ENCODE measurements around the gene LCE3A. TPM values are rescaled to one million over a fixed set of nuclear protein-coding genes. Genes with fewer than 3 reads are reported as not detected.
"Not testable (repeated sequence)": the region's sequence is repeated elsewhere in the genome, so short reads cannot be mapped to it uniquely, and the experiment has no call there.

LCE3A gene, protein sequence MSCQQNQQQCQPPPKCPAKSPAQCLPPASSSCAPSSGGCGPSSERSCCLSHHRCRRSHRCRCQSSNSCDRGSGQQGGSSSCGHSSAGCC
- not detected for polyA plus RNA-seq
- long read RNA-seq, donor 1 = 0 reads
- long read RNA-seq, donor 2 = 0 reads
- long read RNA-seq, donor 3 = 0 reads
- long read RNA-seq, donor 4 = 0 reads
- long read RNA-seq, donor 5 = 0 reads
- long read RNA-seq, donor 6 = 0 reads
- long read RNA-seq, donor 7 = 0 reads
- long read RNA-seq, donor 8 = 0 reads
- long read RNA-seq, donor 9 = 0 reads
- long read RNA-seq, donor 10 = 0 reads
- long read RNA-seq, donor 11 = 0 reads

DNA sequence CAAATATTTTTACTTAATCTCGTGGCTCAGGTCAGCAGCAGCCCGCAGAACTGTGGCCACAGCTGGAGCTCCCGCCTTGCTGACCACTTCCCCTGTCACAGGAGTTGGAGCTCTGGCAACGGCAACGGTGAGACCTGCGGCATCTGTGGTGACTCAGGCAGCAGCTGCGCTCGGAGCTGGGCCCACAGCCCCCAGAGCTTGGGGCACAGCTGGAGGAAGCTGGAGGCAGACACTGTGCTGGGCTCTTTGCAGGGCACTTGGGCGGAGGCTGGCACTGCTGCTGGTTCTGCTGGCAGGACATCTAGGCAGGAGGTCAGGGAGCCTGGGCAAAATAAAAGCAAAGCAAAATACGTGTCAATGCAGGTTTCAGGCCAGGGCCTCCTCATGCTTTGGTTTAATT lies at the start of gene LCE3A:
LCE3A (minus strand) TSS at position 301 of the 400 bp plus-strand sequence; CDS start at position 301, 0 bp downstream.
- Histone ChIP-seq H3K9me3 (ENCODE audit: control insufficient read depth, low read depth, low read length) (no peaks in the 10 kb centered on the region), H3K4me3 (ENCODE audit: low read length) (no peak within 1 kb of the TSS), H3K27ac (ENCODE audit: low read length) (no peak within 1 kb of the TSS), H3K36me3 (ENCODE audit: control insufficient read depth, insufficient read depth, low read length) (no peaks in the 10 kb centered on the region), H3K4me1 (ENCODE audit: control insufficient read depth, insufficient read depth, low read length) (no peaks in the 10 kb centered on the region), H3K27me3 (ENCODE audit: control insufficient read depth, insufficient read depth, low read length) (peaks cover 7% of the 10 kb centered on the region)
- WGBS (ENCODE audit: insufficient coverage, low lambda C conversion rate) = no CpG with 5 or more reads among the region's 10 CpGs
- DNase-seq = no peak

DNA sequence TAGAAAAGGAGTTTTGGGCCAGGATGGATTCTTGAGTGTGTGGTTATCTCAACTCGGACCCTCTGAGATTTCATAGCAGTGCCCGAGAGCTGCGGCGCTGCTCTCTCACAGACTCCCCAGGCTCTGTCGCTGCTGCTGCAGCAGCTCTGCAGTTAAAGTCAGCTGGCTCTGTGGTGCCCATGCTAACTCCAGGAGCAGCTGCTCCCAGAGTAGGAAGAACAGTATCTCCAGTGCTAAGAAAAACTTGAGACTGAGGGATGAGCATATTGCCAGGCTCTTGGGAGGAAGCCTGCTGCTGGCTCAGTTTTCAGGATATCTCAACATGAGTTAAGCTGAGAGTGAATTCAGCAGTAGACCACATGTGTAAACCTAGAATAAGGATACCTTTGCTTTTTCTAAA lies 44.7 kb upstream of the LCE3A start:
- no peak for DNase-seq
- H3K27me3 ChIP-seq (ENCODE audit: control insufficient read depth, insufficient read depth, low read length) = peaks cover 5% of the 10 kb centered on the region
- no peak overlapping the region for H3K27ac ChIP-seq (ENCODE audit: low read length)
- no peaks in the 10 kb centered on the region for H3K4me1 ChIP-seq (ENCODE audit: control insufficient read depth, insufficient read depth, low read length)
- no peaks in the 10 kb centered on the region for H3K9me3 ChIP-seq (ENCODE audit: control insufficient read depth, low read depth, low read length)
- no CpG with 5 or more reads among the region's 5 CpGs for WGBS (ENCODE audit: insufficient coverage, low lambda C conversion rate)
- no peak overlapping the region for H3K4me3 ChIP-seq (ENCODE audit: low read length)
- no peaks in the 10 kb centered on the region for H3K36me3 ChIP-seq (ENCODE audit: control insufficient read depth, insufficient read depth, low read length)

DNA sequence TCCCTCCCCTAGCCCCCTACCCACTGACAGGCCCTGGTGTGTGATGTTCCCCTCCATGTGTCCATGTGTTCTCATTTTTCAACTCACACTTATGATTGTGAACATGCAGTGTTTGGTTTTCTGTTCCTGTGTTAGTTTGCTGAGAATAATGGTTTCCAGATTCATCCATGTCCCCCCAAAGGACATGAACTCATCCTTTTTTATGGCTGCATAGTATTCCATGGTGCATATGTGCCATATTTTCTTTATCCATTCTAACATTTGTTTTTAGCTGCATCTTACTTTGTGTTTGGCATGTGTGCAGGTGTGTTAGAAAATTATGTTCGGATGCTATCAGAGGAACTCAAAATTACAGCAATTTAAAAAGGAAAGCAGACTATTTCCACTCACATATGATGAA lies 43.3 kb upstream of the LCE3A start:
- not testable (repeated sequence) for DNase-seq; H3K36me3 ChIP-seq (ENCODE audit: control insufficient read depth, insufficient read depth, low read length)

DNA sequence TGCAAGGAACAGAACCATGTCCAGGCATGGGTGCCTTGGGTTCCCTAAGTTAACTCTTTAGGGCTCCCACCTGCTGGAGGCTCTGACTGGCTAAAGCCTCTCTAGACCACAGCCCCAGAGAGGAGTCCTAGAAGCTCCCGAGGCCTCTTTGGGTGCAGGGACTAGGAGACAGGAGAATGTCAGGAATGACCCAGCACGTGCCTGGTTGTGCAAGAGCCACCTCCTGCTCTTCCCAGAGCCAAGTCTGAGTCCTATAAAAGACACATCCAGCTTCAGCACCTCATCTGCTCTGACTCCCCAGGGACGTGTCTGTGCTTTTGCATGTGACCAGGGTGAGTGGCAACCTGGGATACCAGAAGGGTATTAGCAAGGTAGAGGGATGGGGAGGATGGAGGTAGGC lies 40.2 kb upstream of the LCE3A start, which contains the start of gene LCE2D:
LCE2D (plus strand) TSS at position 283 of the 400 bp plus-strand sequence. CDS start 726 bp downstream, outside the sequence.
- Histone ChIP-seq H3K9me3 (ENCODE audit: control insufficient read depth, low read depth, low read length) (no peaks in the 10 kb centered on the region), H3K36me3 (ENCODE audit: control insufficient read depth, insufficient read depth, low read length) (no peaks in the 10 kb centered on the region), H3K27me3 (ENCODE audit: control insufficient read depth, insufficient read depth, low read length) (peaks cover 8% of the 10 kb centered on the region), H3K27ac (ENCODE audit: low read length) (no peak within 1 kb of the TSS), H3K4me3 (ENCODE audit: low read length) (no peak within 1 kb of the TSS), H3K4me1 (ENCODE audit: control insufficient read depth, insufficient read depth, low read length) (no peaks in the 10 kb centered on the region)
- no peak for DNase-seq
- no CpG with 5 or more reads among the region's 3 CpGs for WGBS (ENCODE audit: insufficient coverage, low lambda C conversion rate)

More for the DNA sequence above, 43.3 kb upstream of the LCE3A start:
- not testable (repeated sequence) for H3K9me3 ChIP-seq (ENCODE audit: control insufficient read depth, low read depth, low read length); H3K27me3 ChIP-seq (ENCODE audit: control insufficient read depth, insufficient read depth, low read length); H3K4me3 ChIP-seq (ENCODE audit: low read length); H3K27ac ChIP-seq (ENCODE audit: low read length); H3K4me1 ChIP-seq (ENCODE audit: control insufficient read depth, insufficient read depth, low read length)
- WGBS (ENCODE audit: insufficient coverage, low lambda C conversion rate) = no CpG with 5 or more reads among the region's 1 CpG

DNA sequence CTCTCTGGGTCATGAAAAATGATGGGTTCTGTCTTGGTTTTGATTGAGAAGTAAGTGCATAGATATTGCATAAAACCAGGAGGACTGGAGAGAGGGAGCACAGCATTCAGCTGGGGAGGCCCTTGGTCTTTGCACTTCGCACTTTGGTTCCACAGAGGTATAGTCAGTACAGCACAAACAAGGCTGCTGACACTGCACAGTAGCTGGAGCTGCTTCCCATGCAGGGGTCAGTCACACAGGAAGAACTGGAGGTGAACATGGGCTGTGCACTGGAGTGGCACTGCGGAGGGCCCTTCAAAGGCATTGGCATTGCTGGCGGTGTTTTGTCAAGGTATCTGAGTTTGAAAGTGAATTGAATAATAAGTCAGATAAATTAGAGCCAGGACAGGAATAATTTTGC lies 35.7 kb upstream of the LCE3A start:
- WGBS (ENCODE audit: insufficient coverage, low lambda C conversion rate) = no CpG with 5 or more reads among the region's 3 CpGs
- H3K27ac ChIP-seq (ENCODE audit: low read length) = no peak overlapping the region
- no peaks in the 10 kb centered on the region for H3K4me1 ChIP-seq (ENCODE audit: control insufficient read depth, insufficient read depth, low read length)
- peaks cover 6% of the 10 kb centered on the region for H3K27me3 ChIP-seq (ENCODE audit: control insufficient read depth, insufficient read depth, low read length)
- H3K4me3 ChIP-seq (ENCODE audit: low read length) = no peak overlapping the region
- H3K36me3 ChIP-seq (ENCODE audit: control insufficient read depth, insufficient read depth, low read length) = no peaks in the 10 kb centered on the region
- no peaks in the 10 kb centered on the region for H3K9me3 ChIP-seq (ENCODE audit: control insufficient read depth, low read depth, low read length)
- DNase-seq = peak; percentile 58 to 63

DNA sequence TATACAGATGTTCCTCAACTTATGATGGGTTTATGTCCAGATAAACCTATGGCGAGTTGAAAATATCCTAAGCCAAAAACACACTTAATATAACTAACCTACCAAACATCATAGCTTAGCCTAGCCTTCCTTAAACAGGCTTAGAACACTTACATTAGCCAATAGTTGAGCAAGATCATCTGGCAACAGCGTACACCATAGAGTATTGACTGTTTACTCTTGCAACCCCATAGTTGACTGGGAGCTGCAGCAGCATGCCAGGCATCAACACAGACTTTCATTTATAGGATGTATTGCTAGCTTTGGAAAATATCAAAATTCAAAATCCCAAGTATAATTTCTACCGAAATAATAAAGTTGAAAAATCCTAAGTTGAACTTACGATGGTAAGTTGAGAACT lies 34.8 kb upstream of the LCE3A start:
- H3K9me3 ChIP-seq (ENCODE audit: control insufficient read depth, low read depth, low read length) = no peaks in the 10 kb centered on the region
- H3K4me1 ChIP-seq (ENCODE audit: control insufficient read depth, insufficient read depth, low read length) = no peaks in the 10 kb centered on the region
- no peak overlapping the region for H3K4me3 ChIP-seq (ENCODE audit: low read length)
- no peaks in the 10 kb centered on the region for H3K36me3 ChIP-seq (ENCODE audit: control insufficient read depth, insufficient read depth, low read length)
- no peak overlapping the region for H3K27ac ChIP-seq (ENCODE audit: low read length)
- 100% methylated on average over 2 of the region's 4 CpGs for WGBS (ENCODE audit: insufficient coverage, low lambda C conversion rate)
- H3K27me3 ChIP-seq (ENCODE audit: control insufficient read depth, insufficient read depth, low read length) = peaks cover 3% of the 10 kb centered on the region
- DNase-seq = no peak

DNA sequence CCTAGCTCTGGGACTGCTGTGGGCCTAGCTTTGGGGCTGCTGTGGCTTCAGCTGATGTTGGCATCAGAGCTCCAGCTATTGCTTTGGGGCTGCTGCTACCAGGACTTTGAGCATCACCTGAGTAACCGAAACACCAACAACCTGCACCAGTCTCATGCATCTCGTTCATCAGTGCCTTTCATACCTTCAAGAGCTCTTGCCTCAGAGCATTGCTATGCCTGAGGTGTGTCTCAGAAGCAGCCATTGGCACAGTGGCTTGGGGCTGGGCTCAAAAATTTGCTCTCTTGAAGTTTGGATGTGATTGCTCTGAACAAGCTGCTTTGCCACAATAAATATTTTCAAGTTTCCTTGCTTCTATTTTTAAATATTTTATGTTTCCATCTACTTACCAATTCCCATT lies 33.6 kb upstream of the LCE3A start:
- no CpG with 5 or more reads among the region's 2 CpGs for whole genome bisulfite sequencing (ENCODE audit: insufficient coverage, low lambda C conversion rate)
- Histone ChIP-seq H3K9me3 (ENCODE audit: control insufficient read depth, low read depth, low read length) (no peaks in the 10 kb centered on the region), H3K27me3 (ENCODE audit: control insufficient read depth, insufficient read depth, low read length) (peaks cover 3% of the 10 kb centered on the region), H3K36me3 (ENCODE audit: control insufficient read depth, insufficient read depth, low read length) (no peaks in the 10 kb centered on the region), H3K4me1 (ENCODE audit: control insufficient read depth, insufficient read depth, low read length) (no peaks in the 10 kb centered on the region), H3K4me3 (ENCODE audit: low read length) (no peak overlapping the region), H3K27ac (ENCODE audit: low read length) (no peak overlapping the region)
- no peak for DNase-seq

DNA sequence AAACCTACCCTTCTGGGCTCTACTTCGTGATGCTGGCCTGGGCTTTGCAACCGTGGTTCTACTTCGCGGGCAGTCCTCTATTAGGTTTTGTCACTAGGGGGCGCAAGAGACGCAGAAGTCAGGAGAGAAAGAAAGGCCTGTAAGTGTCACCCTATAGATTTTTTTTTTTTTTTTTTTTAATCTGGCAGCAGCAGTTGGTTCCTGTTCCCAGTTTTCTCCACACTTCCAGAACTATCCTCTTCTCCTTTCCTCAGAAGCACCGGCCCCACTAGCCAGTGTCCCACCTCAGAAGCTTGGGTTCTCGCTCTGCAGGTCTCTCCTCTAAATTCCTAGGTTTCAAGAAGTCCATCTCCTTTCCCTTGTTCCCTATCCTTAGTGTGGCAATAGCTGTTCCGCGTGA lies 31.2 kb upstream of the LCE3A start:
- no peak overlapping the region for H3K4me3 ChIP-seq (ENCODE audit: low read length)
- DNase-seq = peak; percentile 37 to 42
- H3K27me3 ChIP-seq (ENCODE audit: control insufficient read depth, insufficient read depth, low read length) = no peaks in the 10 kb centered on the region
- H3K36me3 ChIP-seq (ENCODE audit: control insufficient read depth, insufficient read depth, low read length) = no peaks in the 10 kb centered on the region
- 36% methylated on average over 8 of the region's 10 CpGs for WGBS (ENCODE audit: insufficient coverage, low lambda C conversion rate)
- no peaks in the 10 kb centered on the region for H3K4me1 ChIP-seq (ENCODE audit: control insufficient read depth, insufficient read depth, low read length)
- H3K9me3 ChIP-seq (ENCODE audit: control insufficient read depth, low read depth, low read length) = no peaks in the 10 kb centered on the region
- no peak overlapping the region for H3K27ac ChIP-seq (ENCODE audit: low read length)

DNA sequence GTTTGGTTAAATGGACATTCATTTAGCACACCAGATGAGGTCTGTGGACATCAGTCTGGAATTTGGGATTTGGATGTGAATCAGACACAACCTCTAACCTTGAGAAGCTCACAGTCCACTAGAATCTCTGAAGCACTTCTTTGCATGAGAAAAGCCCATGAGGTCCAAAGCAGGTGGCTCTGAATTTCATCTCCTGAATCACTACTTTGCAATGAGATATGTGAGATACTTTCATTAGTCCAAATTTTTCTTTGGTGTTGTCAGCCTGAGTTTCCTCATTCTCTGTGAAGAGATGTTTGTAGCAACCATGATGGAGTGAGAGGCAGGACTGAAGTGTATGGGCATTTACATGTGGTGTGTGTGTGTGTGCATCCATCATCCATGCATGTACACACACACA lies 23.8 kb upstream of the LCE3A start:
- H3K27me3 ChIP-seq (ENCODE audit: control insufficient read depth, insufficient read depth, low read length) = no peaks in the 10 kb centered on the region
- no peaks in the 10 kb centered on the region for H3K9me3 ChIP-seq (ENCODE audit: control insufficient read depth, low read depth, low read length)
- no peaks in the 10 kb centered on the region for H3K4me1 ChIP-seq (ENCODE audit: control insufficient read depth, insufficient read depth, low read length)
- no peak overlapping the region for H3K4me3 ChIP-seq (ENCODE audit: low read length)
- no peaks in the 10 kb centered on the region for H3K36me3 ChIP-seq (ENCODE audit: control insufficient read depth, insufficient read depth, low read length)
- no peak overlapping the region for H3K27ac ChIP-seq (ENCODE audit: low read length)
- DNase-seq = no peak

DNA sequence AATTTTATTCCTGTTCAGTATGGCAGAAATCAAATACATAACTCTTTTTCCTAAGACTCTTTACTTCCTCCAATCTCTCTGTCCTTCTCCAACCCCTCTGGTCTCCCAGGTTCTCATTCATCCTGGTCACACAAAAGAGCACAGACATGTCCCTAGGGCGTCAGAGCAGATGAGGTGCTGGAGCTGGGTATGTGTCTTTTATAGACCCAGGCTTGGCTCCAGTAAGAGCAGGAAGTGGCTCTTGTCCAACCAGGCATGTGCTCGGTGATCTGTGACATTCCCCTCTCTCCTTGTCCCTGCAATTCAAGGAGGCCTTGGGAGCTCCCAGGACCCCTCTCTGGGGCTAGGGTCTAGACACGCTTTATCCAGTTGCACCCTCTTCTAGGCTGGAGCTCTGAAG lies 22.2 kb upstream of the LCE3A start:
- Histone ChIP-seq H3K9me3 (ENCODE audit: control insufficient read depth, low read depth, low read length) (no peaks in the 10 kb centered on the region), H3K4me3 (ENCODE audit: low read length) (no peak overlapping the region)
- WGBS (ENCODE audit: insufficient coverage, low lambda C conversion rate) = no CpG with 5 or more reads among the region's 3 CpGs

DNA sequence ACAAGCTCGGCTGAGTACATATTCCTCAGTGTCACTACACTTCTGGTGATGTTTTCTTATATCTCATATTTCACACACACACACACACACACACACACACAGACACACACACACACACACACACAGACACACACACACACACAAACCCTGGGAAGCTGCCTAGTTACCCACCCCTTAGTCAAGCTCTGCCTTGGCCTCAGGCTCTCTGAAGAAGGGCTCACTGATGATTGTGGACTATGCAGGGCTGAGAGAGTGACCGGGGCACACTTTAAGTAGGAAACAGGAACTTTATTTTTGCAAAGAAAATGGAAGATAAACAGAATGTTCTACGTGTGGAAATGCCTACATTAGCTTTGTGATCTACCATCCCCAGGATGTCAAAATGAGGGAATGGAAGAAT lies 21.0 kb upstream of the LCE3A start:
- Histone ChIP-seq H3K27ac (ENCODE audit: low read length) (no peak overlapping the region), H3K4me3 (ENCODE audit: low read length) (no peak overlapping the region), H3K27me3 (ENCODE audit: control insufficient read depth, insufficient read depth, low read length) (no peaks in the 10 kb centered on the region), H3K9me3 (ENCODE audit: control insufficient read depth, low read depth, low read length) (no peaks in the 10 kb centered on the region), H3K36me3 (ENCODE audit: control insufficient read depth, insufficient read depth, low read length) (no peaks in the 10 kb centered on the region), H3K4me1 (ENCODE audit: control insufficient read depth, insufficient read depth, low read length) (no peaks in the 10 kb centered on the region)
- 80% methylated on average over 1 of the region's 3 CpGs for WGBS (ENCODE audit: insufficient coverage, low lambda C conversion rate)
- no peak for DNase-seq

More for the DNA sequence above, 22.2 kb upstream of the LCE3A start:
- H3K36me3 ChIP-seq (ENCODE audit: control insufficient read depth, insufficient read depth, low read length) = no peaks in the 10 kb centered on the region
- no peak overlapping the region for H3K27ac ChIP-seq (ENCODE audit: low read length)
- DNase-seq = no peak
- no peaks in the 10 kb centered on the region for H3K4me1 ChIP-seq (ENCODE audit: control insufficient read depth, insufficient read depth, low read length)
- no peaks in the 10 kb centered on the region for H3K27me3 ChIP-seq (ENCODE audit: control insufficient read depth, insufficient read depth, low read length)

All from large intestine (tissue), 12 donors.